Measurements from ENCODE around the gene HIVEP3. TPM values are rescaled to one million over a fixed set of nuclear protein-coding genes. Genes with fewer than 3 reads are reported as not detected.

Gene HIVEP3
- total RNA-seq, 1 experiment from 2014 or later = 0.55 TPM

DNA sequence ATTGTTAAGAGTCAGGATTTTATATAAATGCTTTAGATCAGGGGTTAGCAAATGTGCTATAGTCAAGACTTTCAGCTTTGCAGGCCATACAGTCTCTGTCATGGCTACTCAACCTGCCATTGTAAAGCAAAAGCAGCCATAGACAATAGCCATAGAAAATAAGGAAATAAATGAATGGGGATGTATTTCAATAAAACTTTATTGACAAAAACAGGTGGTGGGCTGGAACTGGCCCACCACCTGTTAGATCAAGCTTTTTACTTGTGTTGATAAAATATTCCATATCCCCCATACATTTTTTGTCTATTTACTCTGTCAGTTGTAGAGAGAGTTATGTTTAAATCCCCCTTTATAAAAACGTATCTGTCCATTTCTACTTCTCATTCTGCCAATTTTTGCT is 98.9 kb downstream of the HIVEP3 start (continued):
- TF ChIP-seq, protein P1, sequence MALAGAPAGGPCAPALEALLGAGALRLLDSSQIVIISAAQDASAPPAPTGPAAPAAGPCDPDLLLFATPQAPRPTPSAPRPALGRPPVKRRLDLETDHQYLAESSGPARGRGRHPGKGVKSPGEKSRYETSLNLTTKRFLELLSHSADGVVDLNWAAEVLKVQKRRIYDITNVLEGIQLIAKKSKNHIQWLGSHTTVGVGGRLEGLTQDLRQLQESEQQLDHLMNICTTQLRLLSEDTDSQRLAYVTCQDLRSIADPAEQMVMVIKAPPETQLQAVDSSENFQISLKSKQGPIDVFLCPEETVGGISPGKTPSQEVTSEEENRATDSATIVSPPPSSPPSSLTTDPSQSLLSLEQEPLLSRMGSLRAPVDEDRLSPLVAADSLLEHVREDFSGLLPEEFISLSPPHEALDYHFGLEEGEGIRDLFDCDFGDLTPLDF (CRISPR knock-in tag; IDR thresholded peaks at IDR 0.05) = no peak
- TF ChIP-seq CBFB (CRISPR knock-in tag; IDR thresholded peaks at IDR 0.05; ENCODE audit: low read depth) (no peak), ZNF121 (CRISPR knock-in tag; IDR thresholded peaks at IDR 0.05) (no peak)
- TF ChIP-seq, protein P2, sequence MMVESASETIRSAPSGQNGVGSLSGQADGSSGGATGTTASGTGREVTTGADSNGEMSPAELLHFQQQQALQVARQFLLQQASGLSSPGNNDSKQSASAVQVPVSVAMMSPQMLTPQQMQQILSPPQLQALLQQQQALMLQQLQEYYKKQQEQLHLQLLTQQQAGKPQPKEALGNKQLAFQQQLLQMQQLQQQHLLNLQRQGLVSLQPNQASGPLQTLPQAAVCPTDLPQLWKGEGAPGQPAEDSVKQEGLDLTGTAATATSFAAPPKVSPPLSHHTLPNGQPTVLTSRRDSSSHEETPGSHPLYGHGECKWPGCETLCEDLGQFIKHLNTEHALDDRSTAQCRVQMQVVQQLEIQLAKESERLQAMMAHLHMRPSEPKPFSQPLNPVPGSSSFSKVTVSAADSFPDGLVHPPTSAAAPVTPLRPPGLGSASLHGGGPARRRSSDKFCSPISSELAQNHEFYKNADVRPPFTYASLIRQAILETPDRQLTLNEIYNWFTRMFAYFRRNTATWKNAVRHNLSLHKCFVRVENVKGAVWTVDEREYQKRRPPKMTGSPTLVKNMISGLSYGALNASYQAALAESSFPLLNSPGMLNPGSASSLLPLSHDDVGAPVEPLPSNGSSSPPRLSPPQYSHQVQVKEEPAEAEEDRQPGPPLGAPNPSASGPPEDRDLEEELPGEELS (CRISPR knock-in tag; IDR thresholded peaks at IDR 0.05) = no peak

DNA sequence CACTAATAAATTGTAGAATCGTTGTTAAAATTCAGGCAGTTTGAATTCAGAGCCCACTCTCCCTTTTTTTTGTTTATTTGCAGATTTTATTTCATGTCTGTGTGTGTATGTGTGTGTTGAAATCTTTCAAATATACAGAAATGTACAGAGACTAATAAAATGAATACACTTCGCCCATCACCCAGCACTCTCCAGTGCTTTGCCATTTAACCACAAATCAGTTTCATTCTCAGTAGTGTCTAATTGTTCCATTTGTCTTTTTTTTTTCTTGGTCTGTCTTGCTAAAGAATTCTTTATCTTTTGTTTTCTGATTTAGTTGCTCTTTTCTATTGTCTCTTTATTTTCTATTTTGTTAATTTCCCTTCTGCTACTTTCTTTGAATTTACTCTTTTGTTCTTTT is 99.7 kb downstream of the HIVEP3 start:
- no peak for DNase-seq (ENCODE audit: low spot score)
- Mint-ChIP-seq H3K4me1 (peaks cover 14% of the 10 kb centered on the region), H3K27ac (no peak overlapping the region), H3K9me3 (no peaks in the 10 kb centered on the region), H3K27me3 (ENCODE audit: low read depth) (peaks cover 3% of the 10 kb centered on the region; the same call in 1 of the 2 replicates), H3K4me3 (no peak overlapping the region), H3K36me3 (no peaks in the 10 kb centered on the region)
- no peak for TF ChIP-seq EMX1 (CRISPR knock-in tag; IDR thresholded peaks at IDR 0.05)
- TF ChIP-seq CREM (CRISPR knock-in tag; IDR thresholded peaks at IDR 0.05) = no peak
- TF ChIP-seq NR3C1 (CRISPR knock-in tag; conservative IDR thresholded peaks at IDR 0.05; ENCODE audit: low read depth) = no peak
- TF ChIP-seq, protein P3, sequence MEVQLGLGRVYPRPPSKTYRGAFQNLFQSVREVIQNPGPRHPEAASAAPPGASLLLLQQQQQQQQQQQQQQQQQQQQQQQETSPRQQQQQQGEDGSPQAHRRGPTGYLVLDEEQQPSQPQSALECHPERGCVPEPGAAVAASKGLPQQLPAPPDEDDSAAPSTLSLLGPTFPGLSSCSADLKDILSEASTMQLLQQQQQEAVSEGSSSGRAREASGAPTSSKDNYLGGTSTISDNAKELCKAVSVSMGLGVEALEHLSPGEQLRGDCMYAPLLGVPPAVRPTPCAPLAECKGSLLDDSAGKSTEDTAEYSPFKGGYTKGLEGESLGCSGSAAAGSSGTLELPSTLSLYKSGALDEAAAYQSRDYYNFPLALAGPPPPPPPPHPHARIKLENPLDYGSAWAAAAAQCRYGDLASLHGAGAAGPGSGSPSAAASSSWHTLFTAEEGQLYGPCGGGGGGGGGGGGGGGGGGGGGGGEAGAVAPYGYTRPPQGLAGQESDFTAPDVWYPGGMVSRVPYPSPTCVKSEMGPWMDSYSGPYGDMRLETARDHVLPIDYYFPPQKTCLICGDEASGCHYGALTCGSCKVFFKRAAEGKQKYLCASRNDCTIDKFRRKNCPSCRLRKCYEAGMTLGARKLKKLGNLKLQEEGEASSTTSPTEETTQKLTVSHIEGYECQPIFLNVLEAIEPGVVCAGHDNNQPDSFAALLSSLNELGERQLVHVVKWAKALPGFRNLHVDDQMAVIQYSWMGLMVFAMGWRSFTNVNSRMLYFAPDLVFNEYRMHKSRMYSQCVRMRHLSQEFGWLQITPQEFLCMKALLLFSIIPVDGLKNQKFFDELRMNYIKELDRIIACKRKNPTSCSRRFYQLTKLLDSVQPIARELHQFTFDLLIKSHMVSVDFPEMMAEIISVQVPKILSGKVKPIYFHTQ (CRISPR knock-in tag; IDR thresholded peaks at IDR 0.05) = no peak
- ChIA-PET CTCF (no interaction called here), POLR2A (no interaction called here)
- no peak for ATAC-seq

DNA sequence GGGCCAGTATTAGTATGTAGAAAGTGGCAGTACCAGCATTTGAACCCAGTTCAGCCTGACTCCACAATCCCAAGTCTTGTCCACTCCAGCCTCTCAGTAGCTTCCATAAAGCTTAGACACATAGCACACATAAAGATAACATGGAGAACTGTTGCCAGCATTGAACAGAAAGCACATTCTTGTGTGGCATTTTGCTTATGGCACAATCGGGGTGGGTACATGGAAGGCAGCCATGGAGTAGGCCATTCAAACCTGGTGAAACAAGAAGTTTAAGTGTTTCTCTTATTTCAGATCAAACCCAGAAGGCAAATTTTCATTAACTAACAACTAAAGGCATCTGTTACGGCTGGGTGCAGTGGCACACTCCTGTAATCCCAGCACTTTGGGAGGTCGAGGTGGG is 102.7 kb downstream of the HIVEP3 start:
- POLR2A ChIA-PET = no interaction called here
- DNase-seq (ENCODE audit: low spot score) = no peak
- Mint-ChIP-seq H3K36me3 (no peaks in the 10 kb centered on the region), H3K4me3 (no peak overlapping the region), H3K27ac (no peak overlapping the region), H3K27me3 (ENCODE audit: low read depth) (no peaks in the 10 kb centered on the region), H3K4me1 (peaks cover 5% of the 10 kb centered on the region), H3K9me3 (no peaks in the 10 kb centered on the region)
- CTCF ChIA-PET = no interaction called here
- ATAC-seq = no peak
- TF ChIP-seq, protein P4, sequence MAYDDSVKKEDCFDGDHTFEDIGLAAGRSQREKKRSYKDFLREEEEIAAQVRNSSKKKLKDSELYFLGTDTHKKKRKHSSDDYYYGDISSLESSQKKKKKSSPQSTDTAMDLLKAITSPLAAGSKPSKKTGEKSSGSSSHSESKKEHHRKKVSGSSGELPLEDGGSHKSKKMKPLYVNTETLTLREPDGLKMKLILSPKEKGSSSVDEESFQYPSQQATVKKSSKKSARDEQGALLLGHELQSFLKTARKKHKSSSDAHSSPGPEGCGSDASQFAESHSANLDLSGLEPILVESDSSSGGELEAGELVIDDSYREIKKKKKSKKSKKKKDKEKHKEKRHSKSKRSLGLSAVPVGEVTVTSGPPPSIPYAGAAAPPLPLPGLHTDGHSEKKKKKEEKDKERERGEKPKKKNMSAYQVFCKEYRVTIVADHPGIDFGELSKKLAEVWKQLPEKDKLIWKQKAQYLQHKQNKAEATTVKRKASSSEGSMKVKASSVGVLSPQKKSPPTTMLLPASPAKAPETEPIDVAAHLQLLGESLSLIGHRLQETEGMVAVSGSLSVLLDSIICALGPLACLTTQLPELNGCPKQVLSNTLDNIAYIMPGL (CRISPR knock-in tag; IDR thresholded peaks at IDR 0.05) = no peak
- TF ChIP-seq, protein P5, sequence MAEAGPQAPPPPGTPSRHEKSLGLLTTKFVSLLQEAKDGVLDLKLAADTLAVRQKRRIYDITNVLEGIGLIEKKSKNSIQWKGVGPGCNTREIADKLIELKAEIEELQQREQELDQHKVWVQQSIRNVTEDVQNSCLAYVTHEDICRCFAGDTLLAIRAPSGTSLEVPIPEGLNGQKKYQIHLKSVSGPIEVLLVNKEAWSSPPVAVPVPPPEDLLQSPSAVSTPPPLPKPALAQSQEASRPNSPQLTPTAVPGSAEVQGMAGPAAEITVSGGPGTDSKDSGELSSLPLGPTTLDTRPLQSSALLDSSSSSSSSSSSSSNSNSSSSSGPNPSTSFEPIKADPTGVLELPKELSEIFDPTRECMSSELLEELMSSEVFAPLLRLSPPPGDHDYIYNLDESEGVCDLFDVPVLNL (CRISPR knock-in tag; IDR thresholded peaks at IDR 0.05; ENCODE audit: borderline replicate concordance, low read depth) = no peak
- TF ChIP-seq TP53 (CRISPR knock-in tag; IDR thresholded peaks at IDR 0.05) (no peak), FOXP1 (CRISPR knock-in tag; IDR thresholded peaks at IDR 0.05; ENCODE audit: borderline replicate concordance) (no peak), ZNF138 (CRISPR knock-in tag; conservative IDR thresholded peaks at IDR 0.05) (no peak)
- TF ChIP-seq, protein P6, sequence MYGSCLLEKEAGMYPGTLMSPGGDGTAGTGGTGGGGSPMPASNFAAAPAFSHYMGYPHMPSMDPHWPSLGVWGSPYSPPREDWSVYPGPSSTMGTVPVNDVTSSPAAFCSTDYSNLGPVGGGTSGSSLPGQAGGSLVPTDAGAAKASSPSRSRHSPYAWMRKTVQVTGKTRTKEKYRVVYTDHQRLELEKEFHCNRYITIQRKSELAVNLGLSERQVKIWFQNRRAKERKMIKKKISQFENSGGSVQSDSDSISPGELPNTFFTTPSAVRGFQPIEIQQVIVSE (CRISPR knock-in tag; IDR thresholded peaks at IDR 0.05; ENCODE audit: borderline replicate concordance) = no peak
- TF ChIP-seq, protein P7, sequence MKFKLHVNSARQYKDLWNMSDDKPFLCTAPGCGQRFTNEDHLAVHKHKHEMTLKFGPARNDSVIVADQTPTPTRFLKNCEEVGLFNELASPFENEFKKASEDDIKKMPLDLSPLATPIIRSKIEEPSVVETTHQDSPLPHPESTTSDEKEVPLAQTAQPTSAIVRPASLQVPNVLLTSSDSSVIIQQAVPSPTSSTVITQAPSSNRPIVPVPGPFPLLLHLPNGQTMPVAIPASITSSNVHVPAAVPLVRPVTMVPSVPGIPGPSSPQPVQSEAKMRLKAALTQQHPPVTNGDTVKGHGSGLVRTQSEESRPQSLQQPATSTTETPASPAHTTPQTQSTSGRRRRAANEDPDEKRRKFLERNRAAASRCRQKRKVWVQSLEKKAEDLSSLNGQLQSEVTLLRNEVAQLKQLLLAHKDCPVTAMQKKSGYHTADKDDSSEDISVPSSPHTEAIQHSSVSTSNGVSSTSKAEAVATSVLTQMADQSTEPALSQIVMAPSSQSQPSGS (CRISPR knock-in tag; IDR thresholded peaks at IDR 0.05; ENCODE audit: borderline replicate concordance, low read depth) = no peak
- TF ChIP-seq, protein P3 (CRISPR knock-in tag; IDR thresholded peaks at IDR 0.05) = no peak

Data from WTC11 (cell line).